Suppressor macrophage treated with lipopolysaccharide for 4 hours (primary cell): Measurements from ENCODE around the gene MRPL28.
A peak's percentile ranks its signal among the peaks of the same experiment; 100 is the strongest.
"Not testable (repeated sequence)": the region's sequence is repeated elsewhere in the genome, so short reads cannot be mapped to it uniquely, and the experiment has no call there.

ENCODE experiments used
- DNase-seq: peaks from one replicate; pipeline ENCODE4 v3.0.0-alpha.2; 2020

MRPL28 gene

GRCh38 chr16:337437-337836 is 32.9 kb downstream of the MRPL28 start:
- DNase-seq: no peak

GRCh38 chr16:336269-336668 is 34.1 kb downstream of the MRPL28 start:
- peak; percentile 39 for DNase-seq

- not testable (repeated sequence) for DNase-seq
Observed at GRCh38 chr16:334861-335632, 35.3 kb downstream of the MRPL28 start.

- DNase-seq: not testable (repeated sequence)
Observed at GRCh38 chr16:334164-334832, 36.0 kb downstream of the MRPL28 start.

- no peak for DNase-seq
Observed at GRCh38 chr16:333406-334094, 36.8 kb downstream of the MRPL28 start.

- DNase-seq: peak; percentile 17
Observed at GRCh38 chr16:331181-331814, 39.0 kb downstream of the MRPL28 start.

GRCh38 chr16:330741-331140 is 39.6 kb downstream of the MRPL28 start:
- no peak for DNase-seq

GRCh38 chr16:325375-326145 is 44.8 kb downstream of the MRPL28 start:
- peak; percentile 16 for DNase-seq

- no peak for DNase-seq
Observed at GRCh38 chr16:324451-325334, 45.6 kb downstream of the MRPL28 start.

GRCh38 chr16:324201-324450 is 46.2 kb downstream of the MRPL28 start:
- DNase-seq: no peak

GRCh38 chr16:322476-323143 is 47.7 kb downstream of the MRPL28 start:
- no peak for DNase-seq

- DNase-seq: no peak
Observed at GRCh38 chr16:321532-321931, 48.8 kb downstream of the MRPL28 start.

GRCh38 chr16:320206-320605 is 50.1 kb downstream of the MRPL28 start:
- DNase-seq: no peak

- DNase-seq: no peak
Observed at GRCh38 chr16:318628-319027, 51.7 kb downstream of the MRPL28 start.

GRCh38 chr16:317583-317982 is 52.8 kb downstream of the MRPL28 start:
- DNase-seq: no peak
